A673 (cell line): ENCODE results near the gene NAA40.

ENCODE experiments used
- EZH2 ChIP-seq: fragments of 200-600 bp; sonication (generic); IDR thresholded peaks from 2 replicates; pipeline ENCODE4 v1.6.1; 2017; ENCODE audit warnings: borderline replicate concordance, low read depth, mild to moderate bottlenecking, mixed read lengths, antibody characterized with exemption, low read length; ENCODE audit not compliant: poor library complexity, severe bottlenecking
- TF ChIP-seq, protein P1 (sequence below): fragments of 300-800, 200-600 bp; sonication (generic); conservative IDR thresholded peaks from 2 replicates; pipeline ENCODE4 v1.5.1; 2017; ENCODE audit warnings: low read depth, mild to moderate bottlenecking, antibody characterized with exemption, low read length, moderate library complexity, mixed read lengths

DNA sequence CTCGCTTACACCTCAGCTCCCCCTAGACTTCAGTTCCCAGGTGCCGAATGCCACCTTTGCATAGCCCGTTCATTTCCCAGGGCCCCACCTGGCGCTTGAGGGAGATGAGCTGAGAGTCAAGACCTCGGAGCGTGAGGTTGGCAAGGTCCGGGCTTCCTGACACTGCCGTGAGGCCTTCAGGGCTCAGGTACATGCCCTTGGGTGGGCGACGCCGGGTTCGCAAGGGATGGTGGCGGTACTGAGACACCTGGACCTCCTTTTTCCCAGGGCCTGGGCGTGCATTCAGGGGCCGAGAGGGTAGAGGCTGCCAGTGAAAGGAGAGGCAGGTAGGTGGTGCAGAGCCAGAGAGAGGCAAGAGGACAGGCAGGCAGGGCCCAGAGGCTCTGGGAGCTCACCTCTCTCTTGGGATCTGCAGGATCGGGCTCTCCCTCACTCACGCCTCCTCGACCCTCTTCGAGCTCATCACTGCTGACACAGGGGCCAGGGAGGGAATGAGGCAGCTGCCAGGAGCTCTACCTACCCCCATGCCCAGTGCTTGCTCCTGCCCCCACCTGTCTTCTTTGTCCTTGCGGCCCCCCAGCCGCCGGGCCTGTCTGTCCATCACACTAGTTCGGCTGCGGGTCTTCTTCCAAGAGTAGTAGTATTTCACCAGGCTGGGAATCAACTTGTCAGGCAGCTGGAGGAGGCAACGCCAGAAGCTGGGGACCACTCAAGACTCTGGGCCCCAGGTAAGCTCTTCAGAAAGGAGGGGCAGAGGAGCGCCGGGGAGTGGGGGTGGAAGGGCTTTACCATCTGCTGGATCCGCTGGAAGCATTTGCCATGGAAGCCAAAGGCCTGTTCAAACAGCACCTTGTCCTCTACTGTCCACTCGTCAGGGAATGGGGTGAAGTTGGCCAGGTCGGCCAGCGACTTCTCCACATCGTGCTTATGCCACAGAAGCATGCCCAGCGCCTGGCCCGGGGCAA lies 24.7 kb upstream of the NAA40 start:
- TF ChIP-seq EZH2, result no peak
- TF ChIP-seq, protein P1, sequence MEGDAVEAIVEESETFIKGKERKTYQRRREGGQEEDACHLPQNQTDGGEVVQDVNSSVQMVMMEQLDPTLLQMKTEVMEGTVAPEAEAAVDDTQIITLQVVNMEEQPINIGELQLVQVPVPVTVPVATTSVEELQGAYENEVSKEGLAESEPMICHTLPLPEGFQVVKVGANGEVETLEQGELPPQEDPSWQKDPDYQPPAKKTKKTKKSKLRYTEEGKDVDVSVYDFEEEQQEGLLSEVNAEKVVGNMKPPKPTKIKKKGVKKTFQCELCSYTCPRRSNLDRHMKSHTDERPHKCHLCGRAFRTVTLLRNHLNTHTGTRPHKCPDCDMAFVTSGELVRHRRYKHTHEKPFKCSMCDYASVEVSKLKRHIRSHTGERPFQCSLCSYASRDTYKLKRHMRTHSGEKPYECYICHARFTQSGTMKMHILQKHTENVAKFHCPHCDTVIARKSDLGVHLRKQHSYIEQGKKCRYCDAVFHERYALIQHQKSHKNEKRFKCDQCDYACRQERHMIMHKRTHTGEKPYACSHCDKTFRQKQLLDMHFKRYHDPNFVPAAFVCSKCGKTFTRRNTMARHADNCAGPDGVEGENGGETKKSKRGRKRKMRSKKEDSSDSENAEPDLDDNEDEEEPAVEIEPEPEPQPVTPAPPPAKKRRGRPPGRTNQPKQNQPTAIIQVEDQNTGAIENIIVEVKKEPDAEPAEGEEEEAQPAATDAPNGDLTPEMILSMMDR, result no peak
